ENCODE results near the gene PVALEF. TPM values are rescaled to one million over a fixed set of nuclear protein-coding genes. Genes with fewer than 3 reads are reported as not detected.

PVALEF gene
- total and polyA plus RNA-seq, 4 donors = not detected

GRCh38 chr17:81120695-81121621, 44.3 kb upstream of the PVALEF start:
- H3K27ac ChIP-seq (ENCODE audit: low read depth in 1 of 2, low read length in 2 of 2) = no peak overlapping the region
- no peaks in the 10 kb centered on the region for H3K9me3 ChIP-seq (ENCODE audit: control insufficient read depth, low read length)
- DNase-seq (no peak), ATAC-seq (ENCODE audit: low FRiP score) (no peak)
- H3K36me3 ChIP-seq (ENCODE audit: control insufficient read depth in 1 of 2, insufficient read depth in 2 of 2, low read length in 1 of 2) = no peaks in the 10 kb centered on the region
- intact Hi-C loops (cut with DNase I) = no loop called here
- WGBS, 2 donors = 88 to 89% methylated on average over 45 of the region's 45 CpGs
- H3K4me1 ChIP-seq (ENCODE audit: control insufficient read depth in 1 of 2, insufficient read depth in 2 of 2, low read length in 2 of 2) = no peaks in the 10 kb centered on the region
- no peaks in the 10 kb centered on the region for H3K27me3 ChIP-seq (ENCODE audit: control insufficient read depth in 1 of 2, insufficient read depth in 2 of 2, low read length in 1 of 2)
- no peak overlapping the region for H3K4me3 ChIP-seq (ENCODE audit: low read length in 2 of 2)

GRCh38 chr17:81121841-81122733, 43.2 kb upstream of the PVALEF start:
- ATAC-seq (ENCODE audit: low FRiP score) (no peak), DNase-seq (no peak)
- Histone ChIP-seq H3K4me3 (ENCODE audit: low read length in 2 of 2) (no peak overlapping the region), H3K27me3 (ENCODE audit: control insufficient read depth in 1 of 2, insufficient read depth in 2 of 2, low read length in 1 of 2) (no peaks in the 10 kb centered on the region), H3K9me3 (ENCODE audit: control insufficient read depth, low read length) (no peaks in the 10 kb centered on the region), H3K36me3 (ENCODE audit: control insufficient read depth in 1 of 2, insufficient read depth in 2 of 2, low read length in 1 of 2) (no peaks in the 10 kb centered on the region), H3K27ac (ENCODE audit: low read depth in 1 of 2, low read length in 2 of 2) (no peak overlapping the region), H3K4me1 (ENCODE audit: control insufficient read depth in 1 of 2, insufficient read depth in 2 of 2, low read length in 2 of 2) (no peaks in the 10 kb centered on the region)
- 73 to 83% methylated on average over 88 to 109 of the region's 109 CpGs for WGBS, 2 donors
- intact Hi-C loops (cut with DNase I) = no loop called here

DNA sequence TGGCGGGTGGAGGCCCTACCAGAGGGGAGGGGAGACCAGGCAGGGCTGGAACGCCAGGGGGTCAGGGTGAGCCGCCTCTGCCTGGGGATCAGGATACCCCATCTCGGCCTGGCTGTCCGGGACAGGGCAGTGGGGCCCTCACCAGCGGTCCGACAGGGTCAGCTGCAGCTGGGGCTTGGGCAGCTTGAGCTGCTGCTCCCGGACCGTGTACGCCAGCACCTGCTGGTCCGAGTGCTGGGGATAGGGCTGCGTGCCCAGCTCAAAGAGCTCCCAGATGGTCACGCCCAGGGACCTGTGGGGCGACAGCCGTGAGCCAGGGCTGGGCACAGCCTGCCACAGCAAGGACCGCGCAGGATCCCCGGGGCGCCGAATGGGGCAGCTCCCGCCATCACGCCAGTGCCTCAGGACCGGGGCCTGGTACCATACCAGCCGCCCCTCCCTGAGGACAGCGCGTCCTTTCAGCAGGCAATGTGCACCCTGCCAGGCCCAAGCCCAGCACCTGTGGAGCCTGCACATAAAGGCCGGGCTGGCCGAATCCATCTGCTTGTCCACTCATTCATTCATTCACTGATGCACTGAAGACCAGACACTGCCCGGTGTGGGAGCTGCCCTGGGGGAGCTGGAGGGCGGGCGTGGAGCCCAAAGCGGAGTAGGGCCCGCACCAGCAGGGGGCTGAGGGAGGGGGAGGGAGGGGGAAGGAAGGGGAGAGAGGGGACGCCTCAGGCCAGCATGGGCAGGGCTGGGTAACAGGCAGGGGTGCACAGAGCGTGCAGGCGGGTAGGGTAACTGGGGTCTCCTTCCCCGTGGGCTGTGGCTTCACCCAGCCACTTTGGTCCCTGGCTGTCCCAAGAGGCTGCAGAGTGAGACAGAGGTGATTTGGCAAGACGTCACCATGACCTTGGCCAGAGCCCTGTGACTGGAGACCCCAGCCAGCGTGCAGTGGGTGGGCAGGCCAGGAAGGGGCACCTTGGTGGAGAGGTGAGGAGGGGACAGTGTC, 42.0 kb upstream of the PVALEF start:
- DNase-seq (no peak), ATAC-seq (ENCODE audit: low FRiP score) (no peak)
- H3K36me3 ChIP-seq (ENCODE audit: control insufficient read depth in 1 of 2, insufficient read depth in 2 of 2, low read length in 1 of 2) = no peaks in the 10 kb centered on the region
- intact Hi-C loops (cut with DNase I) = no loop called here
- H3K4me3 ChIP-seq (ENCODE audit: low read length in 2 of 2) = no peak overlapping the region
- 92 to 95% methylated on average over 39 of the region's 39 CpGs for WGBS, 2 donors
- H3K9me3 ChIP-seq (ENCODE audit: control insufficient read depth, low read length) = no peaks in the 10 kb centered on the region
- no peaks in the 10 kb centered on the region for H3K4me1 ChIP-seq (ENCODE audit: control insufficient read depth in 1 of 2, insufficient read depth in 2 of 2, low read length in 2 of 2)
- no peaks in the 10 kb centered on the region for H3K27me3 ChIP-seq (ENCODE audit: control insufficient read depth in 1 of 2, insufficient read depth in 2 of 2, low read length in 1 of 2)
- no peak overlapping the region for H3K27ac ChIP-seq (ENCODE audit: low read depth in 1 of 2, low read length in 2 of 2)

GRCh38 chr17:81124377-81124776, 40.9 kb upstream of the PVALEF start:
- no peak overlapping the region for H3K4me3 ChIP-seq (ENCODE audit: low read length in 2 of 2)
- H3K4me1 ChIP-seq (ENCODE audit: control insufficient read depth in 1 of 2, insufficient read depth in 2 of 2, low read length in 2 of 2) = no peaks in the 10 kb centered on the region
- ATAC-seq (ENCODE audit: low FRiP score) = no peak
- intact Hi-C loops (cut with DNase I) = no loop called here
- no peaks in the 10 kb centered on the region for H3K9me3 ChIP-seq (ENCODE audit: control insufficient read depth, low read length)
- no peak for DNase-seq
- H3K36me3 ChIP-seq (ENCODE audit: control insufficient read depth in 1 of 2, insufficient read depth in 2 of 2, low read length in 1 of 2) = no peaks in the 10 kb centered on the region
- no peak overlapping the region for H3K27ac ChIP-seq (ENCODE audit: low read depth in 1 of 2, low read length in 2 of 2)
- 95% methylated on average over 18 of the region's 18 CpGs for WGBS, 2 donors
- no peaks in the 10 kb centered on the region for H3K27me3 ChIP-seq (ENCODE audit: control insufficient read depth in 1 of 2, insufficient read depth in 2 of 2, low read length in 1 of 2)

- no peaks in the 10 kb centered on the region for H3K9me3 ChIP-seq (ENCODE audit: control insufficient read depth, low read length)
- intact Hi-C loops (cut with DNase I) = no loop called here
- H3K4me3 ChIP-seq (ENCODE audit: low read length in 2 of 2) = no peak overlapping the region
- no peaks in the 10 kb centered on the region for H3K4me1 ChIP-seq (ENCODE audit: control insufficient read depth in 1 of 2, insufficient read depth in 2 of 2, low read length in 2 of 2)
- no peak for ATAC-seq (ENCODE audit: low FRiP score)
- H3K27ac ChIP-seq (ENCODE audit: low read depth in 1 of 2, low read length in 2 of 2) = no peak overlapping the region
- DNase-seq = no peak
- no peaks in the 10 kb centered on the region for H3K36me3 ChIP-seq (ENCODE audit: control insufficient read depth in 1 of 2, insufficient read depth in 2 of 2, low read length in 1 of 2)
- 49 to 73% methylated on average over 14 of the region's 14 CpGs for WGBS, 2 donors
- H3K27me3 ChIP-seq (ENCODE audit: control insufficient read depth in 1 of 2, insufficient read depth in 2 of 2, low read length in 1 of 2) = no peaks in the 10 kb centered on the region
These were observed 39.7 kb upstream of the PVALEF start for GRCh38 chr17:81125573-81126081.

- intact Hi-C loops (cut with DNase I) = no loop called here
- Histone ChIP-seq H3K4me1 (ENCODE audit: control insufficient read depth in 1 of 2, insufficient read depth in 2 of 2, low read length in 2 of 2) (no peaks in the 10 kb centered on the region), H3K36me3 (ENCODE audit: control insufficient read depth in 1 of 2, insufficient read depth in 2 of 2, low read length in 1 of 2) (no peaks in the 10 kb centered on the region), H3K4me3 (ENCODE audit: low read length in 2 of 2) (no peak overlapping the region), H3K27me3 (ENCODE audit: control insufficient read depth in 1 of 2, insufficient read depth in 2 of 2, low read length in 1 of 2) (no peaks in the 10 kb centered on the region), H3K27ac (ENCODE audit: low read depth in 1 of 2, low read length in 2 of 2) (no peak overlapping the region), H3K9me3 (ENCODE audit: control insufficient read depth, low read length) (no peaks in the 10 kb centered on the region)
- 80 to 81% methylated on average over 25 to 34 of the region's 34 CpGs for WGBS, 2 donors
- DNase-seq (no peak), ATAC-seq (ENCODE audit: low FRiP score) (no peak)
These were observed 38.8 kb upstream of the PVALEF start for GRCh38 chr17:81126281-81127132.

- Histone ChIP-seq H3K27ac (ENCODE audit: low read depth in 1 of 2, low read length in 2 of 2) (no peak overlapping the region), H3K36me3 (ENCODE audit: control insufficient read depth in 1 of 2, insufficient read depth in 2 of 2, low read length in 1 of 2) (no peaks in the 10 kb centered on the region), H3K4me1 (ENCODE audit: control insufficient read depth in 1 of 2, insufficient read depth in 2 of 2, low read length in 2 of 2) (no peaks in the 10 kb centered on the region), H3K9me3 (ENCODE audit: control insufficient read depth, low read length) (no peaks in the 10 kb centered on the region), H3K27me3 (ENCODE audit: control insufficient read depth in 1 of 2, insufficient read depth in 2 of 2, low read length in 1 of 2) (no peaks in the 10 kb centered on the region), H3K4me3 (ENCODE audit: low read length in 2 of 2) (no peak overlapping the region)
- intact Hi-C loops (cut with DNase I) = no loop called here
- 51 to 93% methylated on average over 2 to 5 of the region's 5 CpGs for WGBS, 2 donors
- DNase-seq (no peak), ATAC-seq (ENCODE audit: low FRiP score) (no peak)
These were observed 38.2 kb upstream of the PVALEF start for GRCh38 chr17:81127133-81127455.

Measured in aorta (tissue), 5 donors.